Smooth muscle cell (in vitro differentiated cells): ENCODE data around the gene COL4A4. TPM values are rescaled to one million over a fixed set of nuclear protein-coding genes. Genes with fewer than 3 reads are reported as not detected.

Experiments
- DNase-seq: peaks from one replicate; lab custom pipeline; 2025; ENCODE audit not compliant: unreplicated experiment; lab: John Stamatoyannopoulos, UW
- H2AFZ ChIP-seq: fragments of 200-600 bp; sonication (generic); 2 replicates; pipeline ENCODE4 v1.6.0; 2016; ENCODE audit warnings: antibody characterized with exemption, low read depth, mild to moderate bottlenecking
- H3F3A ChIP-seq: fragments of 200-600 bp; sonication (generic); 2 replicates; pipeline ENCODE4 v1.6.0; 2017; ENCODE audit warnings: antibody characterized with exemption, low read depth
- H3K27ac ChIP-seq: fragments of 200-600 bp; sonication (generic); 2 replicates; pipeline ENCODE4 v1.5.1; 2016; ENCODE audit warnings: low read depth, mild to moderate bottlenecking
- H3K27me3 ChIP-seq: fragments of 200-600 bp; sonication (generic); 2 replicates; pipeline ENCODE4 v1.6.1; 2016; ENCODE audit warnings: low read depth, mild to moderate bottlenecking
- H3K36me3 ChIP-seq: fragments of 200-600 bp; sonication (generic); 2 replicates; pipeline ENCODE4 v1.5.1; 2016; ENCODE audit warnings: low read depth
- H3K4me1 ChIP-seq: fragments of 200-600 bp; sonication (generic); 2 replicates; pipeline ENCODE4 v1.5.1; 2016; ENCODE audit warnings: low read depth
- H3K4me2 ChIP-seq: fragments of 200-600 bp; sonication (generic); 2 replicates; pipeline ENCODE4 v1.6.0; 2016; ENCODE audit warnings: mild to moderate bottlenecking
- H3K4me3 ChIP-seq: fragments of 200-600 bp; sonication (generic); 2 replicates; pipeline ENCODE4 v1.5.1; 2016; ENCODE audit warnings: mild to moderate bottlenecking
- H3K79me2 ChIP-seq: fragments of 200-600 bp; sonication (generic); 2 replicates; pipeline ENCODE4 v1.6.0; 2016; ENCODE audit warnings: low read depth, mild to moderate bottlenecking
- H3K9ac ChIP-seq: fragments of 200-600 bp; sonication (generic); 2 replicates; pipeline ENCODE4 v1.6.0; 2016; ENCODE audit warnings: low read depth
- H3K9me3 ChIP-seq: fragments of 200-600 bp; sonication (generic); replicated peaks from 2 replicates; pipeline ENCODE4 v1.5.1; 2016; ENCODE audit warnings: low read depth
- H4K20me1 ChIP-seq: fragments of 200-600 bp; sonication (generic); 2 replicates; pipeline ENCODE4 v1.6.0; 2016; ENCODE audit warnings: low read depth
- WGBS: methylation state at CpG from one replicate; pipeline ENCODE4 v1.1.7; 2016; ENCODE audit warnings: low lambda C conversion rate; 5-methylcytosine and 5-hydroxymethylcytosine counted together
- polyA plus RNA-seq: library from polyadenylated mRNA; unstranded; fragments of >200 nt; fragmentation: Nextera tagmentation; extraction: Ambion mirVana; gene quantifications from 2 replicates; pipeline ENCODE4 v1.2.1, GENCODE V29; 2016
- total RNA-seq: library from RNA; depleted of rRNA; stranded (reverse); fragments of >200 nt; gene quantifications from 2 replicates; pipeline ENCODE4 v1.2.3, GENCODE V29; 2014
- TF ChIP-seq, protein P1 (sequence below): fragments of 200-600 bp; sonication (generic); IDR thresholded peaks from 2 replicates; pipeline ENCODE4 v1.5.1; 2017; ENCODE audit warnings: borderline replicate concordance, mild to moderate bottlenecking, antibody characterized with exemption; ENCODE audit not compliant: insufficient read depth, poor library complexity, severe bottlenecking

The COL4A4 gene
- total and polyA plus RNA-seq, 2 experiments from 2014 or later: under 0.01 to 0.05 TPM

DNA sequence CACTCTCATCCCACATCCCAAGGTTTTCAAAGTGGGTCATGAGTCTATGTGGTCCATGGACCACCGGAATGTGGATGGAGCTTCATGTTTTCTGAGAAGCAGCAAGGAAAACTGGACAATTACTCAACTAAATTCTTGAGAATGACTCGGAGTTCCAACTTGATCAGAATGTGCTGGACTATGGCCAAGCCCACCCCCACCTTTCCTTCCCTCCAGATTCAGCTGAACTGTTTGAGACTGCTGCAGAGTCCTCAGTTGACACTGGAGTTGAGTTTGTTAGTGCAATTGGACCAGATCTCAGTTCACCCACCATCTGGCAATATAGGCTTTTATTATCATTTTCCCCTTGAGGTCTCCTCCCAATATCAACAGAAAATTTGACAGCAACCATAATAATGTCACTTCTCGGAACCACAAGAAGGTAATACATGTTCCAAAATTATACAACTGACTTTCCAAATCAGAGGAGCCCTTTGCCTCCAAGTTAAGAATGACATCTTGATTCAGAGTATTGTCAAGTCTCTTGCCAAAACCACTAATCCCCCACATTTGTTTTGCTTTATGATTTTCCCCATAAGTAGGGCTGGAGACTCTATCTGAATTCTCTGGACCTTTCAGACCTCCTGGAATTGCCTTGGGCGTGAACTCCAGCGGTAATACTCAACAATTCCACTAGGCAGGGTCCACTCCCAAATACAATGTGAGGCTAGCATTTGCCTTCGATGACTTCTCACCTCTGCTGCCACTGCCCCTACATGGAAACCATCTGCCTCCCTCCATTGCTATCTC, 8.8 kb downstream of the COL4A4 start:
- TF ChIP-seq, protein P1, sequence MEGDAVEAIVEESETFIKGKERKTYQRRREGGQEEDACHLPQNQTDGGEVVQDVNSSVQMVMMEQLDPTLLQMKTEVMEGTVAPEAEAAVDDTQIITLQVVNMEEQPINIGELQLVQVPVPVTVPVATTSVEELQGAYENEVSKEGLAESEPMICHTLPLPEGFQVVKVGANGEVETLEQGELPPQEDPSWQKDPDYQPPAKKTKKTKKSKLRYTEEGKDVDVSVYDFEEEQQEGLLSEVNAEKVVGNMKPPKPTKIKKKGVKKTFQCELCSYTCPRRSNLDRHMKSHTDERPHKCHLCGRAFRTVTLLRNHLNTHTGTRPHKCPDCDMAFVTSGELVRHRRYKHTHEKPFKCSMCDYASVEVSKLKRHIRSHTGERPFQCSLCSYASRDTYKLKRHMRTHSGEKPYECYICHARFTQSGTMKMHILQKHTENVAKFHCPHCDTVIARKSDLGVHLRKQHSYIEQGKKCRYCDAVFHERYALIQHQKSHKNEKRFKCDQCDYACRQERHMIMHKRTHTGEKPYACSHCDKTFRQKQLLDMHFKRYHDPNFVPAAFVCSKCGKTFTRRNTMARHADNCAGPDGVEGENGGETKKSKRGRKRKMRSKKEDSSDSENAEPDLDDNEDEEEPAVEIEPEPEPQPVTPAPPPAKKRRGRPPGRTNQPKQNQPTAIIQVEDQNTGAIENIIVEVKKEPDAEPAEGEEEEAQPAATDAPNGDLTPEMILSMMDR: no peak
- Histone ChIP-seq H3K27me3 (peaks cover 31% of the 10 kb centered on the region), H3K79me2 (no peaks in the 10 kb centered on the region), H3K9ac (no peak overlapping the region), H3K36me3 (no peaks in the 10 kb centered on the region), H4K20me1 (no peaks in the 10 kb centered on the region), H3K27ac (no peak overlapping the region), H3K9me3 (no peaks in the 10 kb centered on the region), H3F3A (no peaks in the 10 kb centered on the region), H3K4me3 (no peak overlapping the region), H3K4me1 (no peaks in the 10 kb centered on the region), H2AFZ (no peak overlapping the region), H3K4me2 (no peak overlapping the region)
- DNase-seq: no peak
- WGBS: 86% methylated on average over 6 of the region's 6 CpGs

DNA sequence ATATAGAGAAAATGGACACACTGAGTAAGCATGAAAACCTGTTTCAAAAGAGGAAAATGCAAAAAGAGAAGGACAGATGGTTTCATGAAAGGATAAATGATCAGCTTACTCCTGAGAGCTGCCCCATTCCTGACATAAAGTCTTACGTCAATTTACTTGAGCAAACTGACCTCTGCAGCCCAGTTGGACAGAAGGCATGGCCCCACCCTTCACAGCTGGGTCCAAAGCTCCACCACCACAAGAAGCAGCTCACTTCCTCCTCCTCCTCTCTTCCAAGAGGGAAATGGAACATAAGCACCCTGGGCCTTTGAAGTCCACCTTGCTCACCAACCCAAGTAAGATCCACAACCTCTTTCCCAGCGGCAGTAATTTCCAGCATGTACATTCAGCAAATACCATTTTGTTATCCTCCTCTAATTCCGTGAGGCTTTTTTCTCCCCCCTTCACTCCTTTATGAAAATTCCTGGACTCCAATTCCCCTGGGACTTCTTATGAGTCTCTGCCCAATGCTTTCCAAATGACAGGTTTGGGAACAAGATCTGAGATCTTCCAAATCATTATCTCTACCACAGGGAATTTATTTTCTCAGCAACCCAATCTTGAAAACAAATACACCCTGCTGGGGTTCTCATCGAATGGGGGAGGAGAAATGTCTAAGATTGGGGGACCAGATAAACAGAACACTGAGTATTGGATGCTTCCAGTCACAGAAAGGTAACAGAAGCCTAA, 10.1 kb downstream of the COL4A4 start:
- H3K79me2 ChIP-seq: no peaks in the 10 kb centered on the region
- TF ChIP-seq, protein P1: no peak
- no peaks in the 10 kb centered on the region for H3K36me3 ChIP-seq
- no peaks in the 10 kb centered on the region for H3F3A ChIP-seq
- no peak for DNase-seq
- no peaks in the 10 kb centered on the region for H3K9me3 ChIP-seq
- H3K4me2 ChIP-seq: no peak overlapping the region
- H3K4me3 ChIP-seq: no peak overlapping the region
- WGBS: 92% methylated on average over 4 of the region's 4 CpGs
- H2AFZ ChIP-seq: no peak overlapping the region
- peaks cover 19% of the 10 kb centered on the region for H3K27me3 ChIP-seq
- H3K9ac ChIP-seq: no peak overlapping the region
- H3K27ac ChIP-seq: no peak overlapping the region
- H4K20me1 ChIP-seq: no peaks in the 10 kb centered on the region
- no peaks in the 10 kb centered on the region for H3K4me1 ChIP-seq

DNA sequence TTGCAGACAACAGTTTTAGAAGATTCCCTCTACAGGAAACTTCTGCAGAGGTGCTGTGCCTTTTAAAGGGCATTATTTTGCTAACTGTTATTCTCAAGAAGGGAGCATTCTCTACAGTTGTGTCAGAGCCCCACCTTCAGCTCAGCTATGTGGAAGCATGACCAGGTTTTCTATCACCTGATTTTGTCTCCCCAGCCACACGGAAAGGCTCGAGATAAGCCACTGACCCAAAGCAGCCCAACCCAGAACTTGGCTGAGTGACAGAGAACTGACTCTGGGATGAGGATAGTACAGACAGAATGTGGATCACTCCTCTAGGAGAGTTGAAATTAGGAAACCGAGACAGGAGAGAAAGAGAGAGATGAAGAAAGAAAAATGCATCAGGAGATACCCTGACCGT, 10.7 kb downstream of the COL4A4 start:
- H3K27ac ChIP-seq: no peak overlapping the region

More for the DNA sequence above, 10.7 kb downstream of the COL4A4 start:
- no peak overlapping the region for H3K4me3 ChIP-seq
- no peaks in the 10 kb centered on the region for H3K36me3 ChIP-seq
- no peaks in the 10 kb centered on the region for H3K9me3 ChIP-seq
- H4K20me1 ChIP-seq: no peaks in the 10 kb centered on the region
- H3K27me3 ChIP-seq: peaks cover 14% of the 10 kb centered on the region
- TF ChIP-seq, protein P1: no peak
- no peaks in the 10 kb centered on the region for H3F3A ChIP-seq
- 85% methylated on average over 4 of the region's 4 CpGs for WGBS
- H2AFZ ChIP-seq: no peak overlapping the region
- DNase-seq: no peak
- no peaks in the 10 kb centered on the region for H3K4me1 ChIP-seq
- H3K79me2 ChIP-seq: no peaks in the 10 kb centered on the region
- H3K9ac ChIP-seq: no peak overlapping the region
- no peak overlapping the region for H3K4me2 ChIP-seq
